Mesenchymal stem cell (in vitro differentiated cells and primary cell): ENCODE data around the gene TAP2.

Experiments
- DNase-seq: peaks from one replicate; pipeline ENCODE4 v3.0.0-alpha.2; 2013
- H2AFZ ChIP-seq: one replicate; pipeline ENCODE4 v1.6.1; 2013; ENCODE audit warnings: low read depth, mild to moderate bottlenecking, control low read depth, inconsistent platforms, low read length, moderate library complexity
- H2AK5ac ChIP-seq: 2 replicates; pipeline ENCODE4 v1.6.1; 2013; ENCODE audit warnings: low read length, moderate library complexity, mild to moderate bottlenecking, inconsistent platforms; ENCODE audit not compliant: severe bottlenecking
- H2BK120ac ChIP-seq: one replicate; pipeline ENCODE4 v1.6.1; 2013; ENCODE audit warnings: low read depth, mild to moderate bottlenecking, inconsistent platforms, low read length, moderate library complexity
- H2BK12ac ChIP-seq, 2 experiments: one replicate each; pipeline ENCODE4 v1.6.1; 2013; ENCODE audit warnings: inconsistent platforms in 2 of 2, low read length in 2 of 2, mild to moderate bottlenecking in 2 of 2, moderate library complexity in 2 of 2, control low read depth in 1 of 2
- H2BK15ac ChIP-seq: one replicate; pipeline ENCODE4 v1.6.1; 2013; ENCODE audit warnings: mild to moderate bottlenecking, low read depth, inconsistent platforms; ENCODE audit not compliant: poor library complexity, severe bottlenecking
- H2BK5ac ChIP-seq: 2 replicates; pipeline ENCODE4 v1.6.1; 2013; ENCODE audit warnings: low read depth, mild to moderate bottlenecking, low read length, control low read depth, inconsistent platforms; ENCODE audit not compliant: poor library complexity, severe bottlenecking
- H3K14ac ChIP-seq, 2 experiments: one replicate each; pipeline ENCODE4 v1.6.1; 2013; ENCODE audit warnings: inconsistent platforms in 2 of 2, low read length in 2 of 2, control low read depth in 1 of 2, mild to moderate bottlenecking in 1 of 2, moderate library complexity in 1 of 2
- H3K18ac ChIP-seq, 2 experiments: one replicate each; pipeline ENCODE4 v1.6.1; 2013; ENCODE audit warnings: inconsistent platforms in 2 of 2, low read length in 2 of 2, control low read depth in 1 of 2, low read depth in 1 of 2, mild to moderate bottlenecking in 1 of 2
- H3K23ac ChIP-seq, 2 experiments: one replicate each; pipeline ENCODE4 v1.6.1; 2013; ENCODE audit warnings: inconsistent platforms in 2 of 2, low read length in 2 of 2, mild to moderate bottlenecking in 2 of 2, moderate library complexity in 2 of 2, control low read depth in 1 of 2
- H3K27ac ChIP-seq: 2 replicates; pipeline ENCODE4 v1.5.1; 2013; ENCODE audit warnings: mild to moderate bottlenecking, moderate library complexity, low read length, control low read depth, inconsistent platforms; ENCODE audit not compliant: poor library complexity, severe bottlenecking
- H3K27me3 ChIP-seq, 2 experiments: 2 replicates each; pipeline versions ENCODE4 v1.6.1 to v1.7.0; 2013; ENCODE audit warnings: low read length in 2 of 2, mild to moderate bottlenecking in 2 of 2, moderate library complexity in 2 of 2, control low read depth in 1 of 2, inconsistent platforms in 1 of 2; ENCODE audit not compliant: control insufficient read depth in 1 of 2, insufficient read depth in 1 of 2
- H3K36me3 ChIP-seq, 2 experiments: 2 replicates each; pipeline versions ENCODE4 v1.6.1 to v1.7.0; 2013; ENCODE audit warnings: low read length in 2 of 2, control low read depth in 1 of 2, inconsistent platforms in 1 of 2, low read depth in 1 of 2, mild to moderate bottlenecking in 1 of 2; ENCODE audit not compliant: insufficient read depth in 2 of 2, control insufficient read depth in 1 of 2
- H3K4ac ChIP-seq, 2 experiments: one replicate each; pipeline ENCODE4 v1.6.1; 2013; ENCODE audit warnings: inconsistent platforms in 2 of 2, low read length in 2 of 2, mild to moderate bottlenecking in 2 of 2, moderate library complexity in 2 of 2, control low read depth in 1 of 2, low read depth in 1 of 2
- H3K4me1 ChIP-seq: 2 replicates; pipeline ENCODE4 v1.6.1; 2013; ENCODE audit warnings: low read depth, low read length, control low read depth; ENCODE audit not compliant: control insufficient read depth, insufficient read depth
- H3K4me2 ChIP-seq: 2 replicates; pipeline ENCODE4 v1.6.1; 2013; ENCODE audit warnings: low read length, mild to moderate bottlenecking, inconsistent platforms; ENCODE audit not compliant: poor library complexity, severe bottlenecking
- H3K4me3 ChIP-seq, 2 experiments: 2 replicates each; pipeline versions ENCODE4 v1.5.1 to v1.7.0; 2013; ENCODE audit warnings: low read length in 2 of 2, mild to moderate bottlenecking in 2 of 2, control low read depth in 1 of 2, low read depth in 1 of 2; ENCODE audit not compliant: insufficient read depth in 1 of 2
- H3K79me1 ChIP-seq: replicated peaks from 2 replicates; pipeline ENCODE4 v1.6.1; 2013; ENCODE audit warnings: mild to moderate bottlenecking, control low read depth, low read length, inconsistent platforms; ENCODE audit not compliant: poor library complexity, severe bottlenecking
- H3K9ac ChIP-seq: 2 replicates; pipeline ENCODE4 v1.7.0; 2013; ENCODE audit warnings: mild to moderate bottlenecking, low read length, moderate library complexity
- H3K9me3 ChIP-seq: 2 replicates; pipeline ENCODE4 v1.7.0; 2013; ENCODE audit warnings: mild to moderate bottlenecking, low read length; ENCODE audit not compliant: control insufficient read depth
- H4K8ac ChIP-seq: one replicate; pipeline ENCODE4 v1.6.1; 2013; ENCODE audit warnings: inconsistent platforms, mild to moderate bottlenecking, low read length, moderate library complexity
- H4K91ac ChIP-seq: one replicate; pipeline ENCODE4 v1.6.1; 2013; ENCODE audit warnings: mild to moderate bottlenecking, low read length, inconsistent platforms
- WGBS: methylation state at CpG from one replicate; pipeline ENCODE4 v1.1.7; 2013; ENCODE audit warnings: mixed read lengths; 5-methylcytosine and 5-hydroxymethylcytosine counted together

Gene TAP2

DNA sequence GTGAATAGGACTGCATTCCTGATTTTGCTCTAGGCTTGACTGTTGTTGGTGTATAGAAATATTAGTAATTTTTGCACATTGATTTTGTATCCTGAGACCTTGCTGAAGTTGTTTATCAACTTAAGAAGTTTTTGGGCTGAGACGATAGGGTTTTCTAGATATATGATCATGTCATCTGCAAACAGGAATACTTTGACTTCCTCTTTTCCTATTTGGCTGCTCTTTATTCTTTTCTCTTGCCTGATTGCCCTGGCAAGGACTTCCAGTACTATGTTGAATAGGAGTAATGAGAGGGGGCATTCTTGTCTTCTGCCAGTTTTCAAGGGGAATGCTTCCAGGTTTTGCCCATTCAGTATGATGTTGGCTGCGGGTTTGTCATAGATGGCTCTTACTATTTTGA, 35.1 kb downstream of the TAP2 start:
- Histone ChIP-seq H3K9ac (no peak overlapping the region), H4K91ac (no peak overlapping the region), H3K27me3 (peaks cover 23 to 60% of the 10 kb centered on the region in 2 experiments), H3K9me3 (no peaks in the 10 kb centered on the region), H2BK15ac (no peak overlapping the region), H3K14ac (no peak overlapping the region), H3K79me1 (no peaks in the 10 kb centered on the region), H3K36me3 (no peaks in the 10 kb centered on the region), H3K18ac (no peak overlapping the region), H3K4me1 (no peaks in the 10 kb centered on the region), H4K8ac (no peak overlapping the region), H3K4ac (no peak overlapping the region), H2AFZ (no peak overlapping the region), H3K23ac (no peak overlapping the region), H2BK12ac (no peak overlapping the region), H2AK5ac (no peak overlapping the region), H3K4me2 (no peak overlapping the region), H2BK5ac (no peak overlapping the region), H3K4me3 (no peak overlapping the region), H2BK120ac (no peak overlapping the region), H3K27ac (no peak overlapping the region)
- WGBS = 75% methylated on average over 2 of the region's 2 CpGs
- no peak for DNase-seq

DNA sequence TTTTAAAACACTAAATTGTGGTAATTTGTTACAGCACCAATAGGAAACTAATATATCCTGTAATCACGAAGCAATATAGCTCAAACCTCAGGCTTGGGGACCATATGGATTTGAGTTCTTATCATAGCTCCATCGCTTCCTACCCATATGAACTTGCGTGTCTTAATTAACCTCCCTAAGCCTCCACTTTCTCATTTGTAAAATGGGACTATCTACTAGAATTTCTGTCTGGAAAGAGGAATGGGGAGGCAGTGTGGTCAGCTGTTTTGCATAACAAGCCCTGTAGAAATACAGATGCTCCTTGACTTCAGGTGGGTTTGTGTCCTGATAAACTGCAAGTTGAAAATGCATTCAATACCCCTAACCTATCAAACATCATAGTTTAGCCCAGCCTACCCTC, 38.8 kb downstream of the TAP2 start:
- no peak overlapping the region for H2AK5ac ChIP-seq
- no peak overlapping the region for H3K23ac ChIP-seq
- H3K4ac ChIP-seq = no peak overlapping the region
- no peak overlapping the region for H3K18ac ChIP-seq
- H3K36me3 ChIP-seq = no peaks in the 10 kb centered on the region
- H3K4me1 ChIP-seq = peaks cover 1% of the 10 kb centered on the region
- H3K14ac ChIP-seq = no peak overlapping the region
- no peak overlapping the region for H2BK12ac ChIP-seq
- H4K8ac ChIP-seq = no peak overlapping the region
- H3K27me3 ChIP-seq = peaks cover 39 to 70% of the 10 kb centered on the region in 2 experiments
- H2AFZ ChIP-seq = no peak overlapping the region
- H3K9ac ChIP-seq = no peak overlapping the region
- H2BK5ac ChIP-seq = no peak overlapping the region
- H3K9me3 ChIP-seq = no peaks in the 10 kb centered on the region
- no peak overlapping the region for H4K91ac ChIP-seq
- no peaks in the 10 kb centered on the region for H3K79me1 ChIP-seq
- WGBS = 88% methylated on average over 2 of the region's 3 CpGs
- H2BK120ac ChIP-seq = no peak overlapping the region
- no peak overlapping the region for H3K4me3 ChIP-seq
- no peak for DNase-seq
- no peak overlapping the region for H2BK15ac ChIP-seq
- H3K27ac ChIP-seq = no peak overlapping the region
- no peak overlapping the region for H3K4me2 ChIP-seq

DNA sequence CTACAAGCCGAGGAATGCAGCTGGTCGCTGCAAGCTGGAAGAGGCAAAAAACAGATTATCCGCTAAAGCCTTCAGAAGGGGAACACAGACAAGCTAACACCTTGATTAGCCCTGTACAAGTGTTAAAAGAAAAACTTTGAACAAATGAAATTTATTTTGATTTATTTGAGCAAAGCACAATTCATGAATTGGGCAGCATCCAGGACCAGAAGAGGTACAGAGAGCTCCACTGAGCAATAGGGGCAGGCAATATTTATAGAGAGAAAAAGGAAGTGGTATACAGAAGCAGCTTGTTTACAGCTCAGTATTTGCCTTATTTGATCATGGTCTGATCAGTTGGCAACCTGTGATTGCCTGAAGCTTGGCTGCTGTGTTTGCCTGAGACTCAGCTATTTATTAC, 39.4 kb downstream of the TAP2 start:
- WGBS = 66% methylated on average over 2 of the region's 3 CpGs
- no peak overlapping the region for H2AFZ ChIP-seq

DNA sequence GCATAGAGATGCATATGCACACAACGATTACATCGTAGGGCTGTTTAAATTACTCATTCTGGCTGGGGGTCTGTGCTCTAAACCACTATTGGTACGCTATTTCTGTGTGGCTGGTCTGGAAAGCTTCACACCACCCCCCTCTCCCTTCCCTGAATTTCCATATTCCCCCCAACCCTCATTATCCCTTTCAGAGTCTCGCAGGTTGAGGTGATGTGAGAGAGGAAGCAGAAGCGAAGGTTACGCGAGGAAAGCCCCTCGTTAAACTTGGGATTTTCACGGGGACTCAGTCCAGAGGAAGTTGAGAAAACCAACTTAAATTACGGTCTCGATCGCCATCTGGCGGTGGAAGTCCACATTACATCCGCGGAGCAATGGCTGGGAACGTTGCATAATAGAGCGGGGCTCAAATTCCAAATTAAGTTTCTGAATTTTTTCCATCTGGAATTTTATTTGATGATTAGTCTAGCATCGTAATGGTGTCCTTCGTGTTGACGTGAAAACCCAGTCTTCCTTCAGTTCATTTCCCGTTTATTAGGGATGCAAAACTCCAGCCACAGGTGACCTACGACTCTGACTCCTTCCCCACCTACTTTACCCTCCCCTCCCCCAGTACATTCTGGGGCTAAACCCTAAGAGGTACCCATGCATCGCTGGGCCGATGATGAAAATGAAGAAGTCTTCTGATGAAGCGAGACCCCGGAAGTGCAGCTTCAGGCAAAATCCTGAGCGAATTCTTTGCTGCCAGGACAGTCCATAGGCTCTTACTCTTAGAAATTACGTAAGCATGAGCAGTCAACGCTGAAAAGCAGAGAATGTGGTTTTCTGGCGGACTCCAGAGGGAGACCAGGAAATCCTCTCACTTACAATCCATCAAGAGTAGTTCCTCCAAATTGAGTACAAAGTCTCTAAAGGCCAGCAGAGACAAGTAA, 41.4 kb downstream of the TAP2 start:
- Histone ChIP-seq H4K91ac (no peak overlapping the region), H3K4ac (no peak overlapping the region), H4K8ac (peak overlapping the region; percentile 77), H3K14ac (no peak overlapping the region), H3K23ac (no peak overlapping the region), H2BK120ac (no peak overlapping the region), H3K36me3 (no peaks in the 10 kb centered on the region), H3K4me1 (peaks cover 1% of the 10 kb centered on the region), H2BK15ac (no peak overlapping the region), H3K18ac (no peak overlapping the region), H3K27me3 (peaks cover 61 to 71% of the 10 kb centered on the region in 2 experiments), H2BK12ac (no peak overlapping the region), H2AFZ (peak overlapping the region; percentile 36), H3K4me3 (peak overlapping the region in 1 of 2 experiments; percentile 58), H3K27ac (no peak overlapping the region), H3K79me1 (no peaks in the 10 kb centered on the region), H2AK5ac (no peak overlapping the region), H2BK5ac (no peak overlapping the region), H3K9ac (peak overlapping the region; percentile 80), H3K9me3 (no peaks in the 10 kb centered on the region), H3K4me2 (peak overlapping the region; percentile 81)
- WGBS = 12% methylated on average over 27 of the region's 30 CpGs
- peak; percentile 66 for DNase-seq

More for the DNA sequence above, 39.4 kb downstream of the TAP2 start:
- no peak overlapping the region for H2BK120ac ChIP-seq
- H3K14ac ChIP-seq = no peak overlapping the region
- no peak overlapping the region for H2BK5ac ChIP-seq
- H4K91ac ChIP-seq = no peak overlapping the region
- H3K23ac ChIP-seq = no peak overlapping the region
- H3K27me3 ChIP-seq = peaks cover 45 to 70% of the 10 kb centered on the region in 2 experiments
- no peak overlapping the region for H2AK5ac ChIP-seq
- H3K4ac ChIP-seq = no peak overlapping the region
- H3K9me3 ChIP-seq = no peaks in the 10 kb centered on the region
- no peak overlapping the region for H3K4me3 ChIP-seq
- H3K18ac ChIP-seq = no peak overlapping the region
- no peak overlapping the region for H3K9ac ChIP-seq
- H3K79me1 ChIP-seq = no peaks in the 10 kb centered on the region
- DNase-seq = no peak
- H2BK12ac ChIP-seq = no peak overlapping the region
- peaks cover 1% of the 10 kb centered on the region for H3K4me1 ChIP-seq
- H3K27ac ChIP-seq = no peak overlapping the region
- no peak overlapping the region for H2BK15ac ChIP-seq
- H4K8ac ChIP-seq = no peak overlapping the region
- no peaks in the 10 kb centered on the region for H3K36me3 ChIP-seq
- no peak overlapping the region for H3K4me2 ChIP-seq
